HG02840 (cell line): ENCODE data around the gene CHMP1B.
"Not testable (repeated sequence)": the region's sequence is repeated elsewhere in the genome, so short reads cannot be mapped to it uniquely, and the experiment has no call there.

Experiments used
- ATAC-seq: cut with Tn5 transposase; IDR thresholded peaks from one replicate; pipeline ENCODE4 v1.9.1; 2021; ENCODE audit warnings: mild to moderate bottlenecking, moderate library complexity, moderate number of reproducible peaks; ENCODE audit not compliant: unreplicated experiment, low FRiP score

CHMP1B gene

DNA sequence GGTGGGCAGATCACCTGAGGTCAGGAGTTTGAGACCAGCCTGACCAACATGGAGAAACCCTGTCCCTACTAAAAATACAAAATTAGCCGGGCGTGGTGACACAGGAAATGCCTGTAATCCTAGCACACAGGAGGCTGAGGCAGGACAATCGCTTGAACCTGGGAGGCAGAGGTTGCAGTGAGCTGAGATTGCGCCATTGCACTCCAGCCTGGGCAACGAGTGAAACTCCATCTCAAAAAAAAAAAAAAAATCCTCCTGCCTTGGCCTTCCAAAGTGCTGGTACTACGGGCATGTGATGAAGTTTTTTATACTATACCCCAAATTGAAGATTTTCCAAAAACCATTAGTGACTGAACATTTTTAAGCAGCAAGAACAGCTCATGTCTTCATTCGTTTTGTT, 41.2 kb downstream of the CHMP1B start:
- ATAC-seq, result not testable (repeated sequence)

DNA sequence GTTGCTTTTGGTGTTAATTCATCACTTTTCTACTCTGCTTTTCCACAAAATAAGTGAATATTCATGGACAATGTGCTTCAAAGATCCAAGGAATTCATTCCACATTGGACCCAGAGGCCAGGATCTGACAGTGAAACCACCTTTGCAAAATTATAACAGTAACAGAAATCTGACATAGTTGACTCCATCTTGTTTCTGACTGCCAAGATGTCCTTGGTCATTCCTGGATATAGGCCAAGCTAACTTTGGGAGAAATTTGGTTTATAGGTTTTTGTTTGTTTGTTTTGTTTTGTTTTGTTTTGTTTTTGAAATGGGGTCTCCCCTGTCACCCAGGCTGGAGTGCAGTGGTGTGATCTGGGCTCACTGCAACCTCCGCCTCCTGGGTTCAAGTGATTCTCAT, 46.6 kb downstream of the CHMP1B start:
- ATAC-seq, result no peak

DNA sequence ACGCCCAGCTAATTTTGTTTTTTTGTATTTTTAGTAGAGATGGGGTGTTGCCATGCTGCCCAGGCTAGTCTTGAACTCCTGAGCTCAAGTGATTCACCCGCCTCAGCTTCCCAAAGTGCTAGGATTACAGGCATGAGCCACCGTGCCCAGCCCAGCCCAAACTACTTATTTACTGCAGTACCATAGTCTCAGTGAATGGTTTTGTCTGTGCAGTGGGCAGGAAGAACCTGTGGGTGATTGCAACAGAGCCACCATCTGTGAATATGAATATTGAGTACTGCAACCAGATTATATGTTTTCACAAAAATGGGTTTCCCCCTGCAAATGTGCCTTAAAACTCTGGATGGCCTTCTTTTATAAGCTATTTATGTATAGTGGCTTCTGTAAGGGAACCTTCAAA, 47.9 kb downstream of the CHMP1B start:
- no peak for ATAC-seq

DNA sequence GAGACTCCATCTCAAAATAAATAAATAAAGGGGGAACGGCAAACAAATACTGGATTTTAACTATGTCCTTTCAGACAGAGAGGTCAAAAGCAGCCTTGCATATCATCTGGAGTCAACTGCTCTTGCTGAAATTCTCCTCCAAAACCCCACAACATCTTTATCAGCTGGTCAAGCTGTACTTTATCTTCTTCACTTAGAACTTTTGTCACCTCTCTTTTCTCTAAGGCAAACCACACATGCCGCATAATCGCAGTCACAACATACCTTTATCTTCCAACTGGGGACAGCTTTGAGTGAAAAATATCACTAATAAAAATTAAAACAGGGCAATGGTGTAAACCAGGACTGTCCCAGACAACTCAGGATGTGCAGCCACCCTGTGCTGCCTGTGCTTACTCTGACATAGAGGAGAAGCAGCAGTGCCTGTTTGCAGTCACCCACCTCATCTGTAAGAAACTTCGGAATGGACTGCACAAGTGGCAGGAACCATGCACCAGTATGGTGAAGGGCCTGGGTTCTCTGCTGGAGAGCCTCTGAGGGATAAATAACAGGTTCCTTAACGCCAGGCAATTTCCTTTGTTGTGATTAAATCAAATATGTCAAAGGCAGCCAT, 50.7 kb downstream of the CHMP1B start:
- ATAC-seq, result no peak

DNA sequence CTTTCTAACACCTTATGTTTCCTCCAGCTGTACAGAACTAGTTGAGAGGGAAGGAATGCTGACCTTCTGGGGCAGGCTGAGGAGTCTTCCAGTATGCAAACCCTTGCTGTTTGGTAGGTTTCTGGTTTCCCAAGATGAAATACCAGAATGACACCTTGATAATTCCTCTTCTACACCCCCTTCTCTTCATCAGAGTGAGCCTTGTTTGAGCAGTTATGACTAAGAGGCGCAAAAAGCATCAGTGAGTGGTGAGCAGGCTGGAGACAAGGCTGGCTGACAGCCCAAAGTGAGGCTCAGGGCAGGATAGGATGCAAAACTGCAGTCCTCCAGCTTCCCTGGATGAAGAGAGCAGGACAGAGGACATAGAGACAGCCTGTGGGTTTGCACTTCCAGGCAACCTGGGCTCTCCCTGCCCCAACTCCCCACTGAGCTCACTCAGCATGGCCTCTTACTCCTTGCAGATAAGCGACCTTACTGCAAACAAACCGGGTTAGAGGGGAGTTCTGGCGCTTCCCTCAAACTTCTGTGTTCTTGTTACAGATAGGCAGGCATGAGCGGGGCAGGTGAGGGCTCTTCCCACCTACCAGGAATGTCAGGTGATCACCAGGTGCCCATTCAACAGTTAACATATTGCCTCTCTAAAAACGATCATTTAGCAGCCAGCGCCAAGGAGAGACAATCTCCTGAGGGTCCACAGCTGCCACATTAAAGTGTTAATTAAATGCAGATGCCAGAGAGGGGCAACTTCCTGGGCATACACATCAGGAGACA, 51.5 kb downstream of the CHMP1B start:
- no peak for ATAC-seq
